HL-60 (cell line): ENCODE results near the gene XPO5.

Source experiments
- TF ChIP-seq, protein P1 (sequence below): IDR thresholded peaks from 2 replicates; pipeline ENCODE4 v1.6.1; 2012; ENCODE audit warnings: low read depth; ENCODE audit not compliant: insufficient replicate concordance
- TF ChIP-seq, protein P2 (sequence below): IDR thresholded peaks from one replicate; pipeline ENCODE4 v1.5.1; 2011; ENCODE audit warnings: low read length, control low read depth, inconsistent platforms; ENCODE audit not compliant: insufficient read depth

DNA sequence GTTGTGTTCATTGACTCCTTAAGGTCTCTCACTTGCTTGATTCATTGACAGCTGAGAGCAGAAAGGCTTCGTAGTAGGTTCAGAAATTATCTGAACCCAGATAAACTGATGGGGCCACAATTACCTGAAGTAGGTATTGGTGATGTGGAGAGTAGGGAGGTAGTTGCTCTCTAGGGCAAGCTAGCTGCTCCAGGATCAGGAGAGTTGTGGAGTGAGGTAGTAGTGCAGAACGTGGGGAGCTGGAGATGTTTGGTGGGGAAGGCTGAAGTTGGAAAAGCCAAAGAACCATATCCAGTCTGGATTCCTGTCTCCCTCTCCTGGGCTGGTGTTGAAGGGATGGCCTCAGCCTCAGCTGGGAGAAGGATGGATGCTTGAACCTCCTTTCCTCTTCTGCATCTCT lies 82.6 kb downstream of the XPO5 start:
- TF ChIP-seq, protein P1, sequence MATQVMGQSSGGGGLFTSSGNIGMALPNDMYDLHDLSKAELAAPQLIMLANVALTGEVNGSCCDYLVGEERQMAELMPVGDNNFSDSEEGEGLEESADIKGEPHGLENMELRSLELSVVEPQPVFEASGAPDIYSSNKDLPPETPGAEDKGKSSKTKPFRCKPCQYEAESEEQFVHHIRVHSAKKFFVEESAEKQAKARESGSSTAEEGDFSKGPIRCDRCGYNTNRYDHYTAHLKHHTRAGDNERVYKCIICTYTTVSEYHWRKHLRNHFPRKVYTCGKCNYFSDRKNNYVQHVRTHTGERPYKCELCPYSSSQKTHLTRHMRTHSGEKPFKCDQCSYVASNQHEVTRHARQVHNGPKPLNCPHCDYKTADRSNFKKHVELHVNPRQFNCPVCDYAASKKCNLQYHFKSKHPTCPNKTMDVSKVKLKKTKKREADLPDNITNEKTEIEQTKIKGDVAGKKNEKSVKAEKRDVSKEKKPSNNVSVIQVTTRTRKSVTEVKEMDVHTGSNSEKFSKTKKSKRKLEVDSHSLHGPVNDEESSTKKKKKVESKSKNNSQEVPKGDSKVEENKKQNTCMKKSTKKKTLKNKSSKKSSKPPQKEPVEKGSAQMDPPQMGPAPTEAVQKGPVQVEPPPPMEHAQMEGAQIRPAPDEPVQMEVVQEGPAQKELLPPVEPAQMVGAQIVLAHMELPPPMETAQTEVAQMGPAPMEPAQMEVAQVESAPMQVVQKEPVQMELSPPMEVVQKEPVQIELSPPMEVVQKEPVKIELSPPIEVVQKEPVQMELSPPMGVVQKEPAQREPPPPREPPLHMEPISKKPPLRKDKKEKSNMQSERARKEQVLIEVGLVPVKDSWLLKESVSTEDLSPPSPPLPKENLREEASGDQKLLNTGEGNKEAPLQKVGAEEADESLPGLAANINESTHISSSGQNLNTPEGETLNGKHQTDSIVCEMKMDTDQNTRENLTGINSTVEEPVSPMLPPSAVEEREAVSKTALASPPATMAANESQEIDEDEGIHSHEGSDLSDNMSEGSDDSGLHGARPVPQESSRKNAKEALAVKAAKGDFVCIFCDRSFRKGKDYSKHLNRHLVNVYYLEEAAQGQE, result no peak
- TF ChIP-seq, protein P2, sequence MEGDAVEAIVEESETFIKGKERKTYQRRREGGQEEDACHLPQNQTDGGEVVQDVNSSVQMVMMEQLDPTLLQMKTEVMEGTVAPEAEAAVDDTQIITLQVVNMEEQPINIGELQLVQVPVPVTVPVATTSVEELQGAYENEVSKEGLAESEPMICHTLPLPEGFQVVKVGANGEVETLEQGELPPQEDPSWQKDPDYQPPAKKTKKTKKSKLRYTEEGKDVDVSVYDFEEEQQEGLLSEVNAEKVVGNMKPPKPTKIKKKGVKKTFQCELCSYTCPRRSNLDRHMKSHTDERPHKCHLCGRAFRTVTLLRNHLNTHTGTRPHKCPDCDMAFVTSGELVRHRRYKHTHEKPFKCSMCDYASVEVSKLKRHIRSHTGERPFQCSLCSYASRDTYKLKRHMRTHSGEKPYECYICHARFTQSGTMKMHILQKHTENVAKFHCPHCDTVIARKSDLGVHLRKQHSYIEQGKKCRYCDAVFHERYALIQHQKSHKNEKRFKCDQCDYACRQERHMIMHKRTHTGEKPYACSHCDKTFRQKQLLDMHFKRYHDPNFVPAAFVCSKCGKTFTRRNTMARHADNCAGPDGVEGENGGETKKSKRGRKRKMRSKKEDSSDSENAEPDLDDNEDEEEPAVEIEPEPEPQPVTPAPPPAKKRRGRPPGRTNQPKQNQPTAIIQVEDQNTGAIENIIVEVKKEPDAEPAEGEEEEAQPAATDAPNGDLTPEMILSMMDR, result no peak
